ENCODE results near the gene NAPEPLD. TPM values are rescaled to one million over a fixed set of nuclear protein-coding genes. Genes with fewer than 3 reads are reported as not detected.
"Not testable (repeated sequence)": the region's sequence is repeated elsewhere in the genome, so short reads cannot be mapped to it uniquely, and the experiment has no call there.

The NAPEPLD gene
- total RNA-seq, 2 experiments from 2014 or later, result 13.5 to 15.4 TPM

DNA sequence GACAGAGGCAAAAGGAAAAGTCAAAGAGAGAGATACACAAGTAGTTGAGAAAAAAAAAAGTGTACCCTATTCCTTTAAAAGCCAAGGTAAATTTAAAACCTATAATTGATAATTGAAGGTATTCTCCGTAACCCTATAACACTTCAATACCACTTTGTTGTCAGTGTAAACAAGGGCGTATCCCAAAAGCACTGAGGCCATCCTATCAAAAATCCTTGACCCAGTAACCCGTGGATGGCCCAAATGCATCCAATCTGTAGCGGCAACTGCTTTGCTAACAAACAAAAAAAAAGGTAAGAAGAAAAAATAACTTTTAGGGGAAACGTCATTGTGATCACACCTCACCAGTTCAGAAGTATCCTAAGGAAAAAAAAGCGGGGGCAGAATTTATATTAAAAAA is 5.1 kb upstream of the NAPEPLD start:
- CTCF ChIA-PET (ENCODE audit: unreplicated experiment), result no interaction called here
- Histone ChIP-seq H3K27ac (ENCODE audit: low read depth, low read length, poor library complexity, severe bottlenecking) (no peak overlapping the region), H3K36me3 (ENCODE audit: insufficient read depth, low read length) (no peaks in the 10 kb centered on the region), H3K4me3 (ENCODE audit: low read depth, low read length, poor library complexity, severe bottlenecking) (no peak overlapping the region), H3K4me1 (ENCODE audit: insufficient read depth, low read length, poor library complexity, severe bottlenecking) (peaks cover 9% of the 10 kb centered on the region), H2AFZ (ENCODE audit: low read length) (no peak overlapping the region), H3K9me3 (ENCODE audit: low read length) (no peaks in the 10 kb centered on the region), H3K4me2 (ENCODE audit: low read length) (no peak overlapping the region), H3K79me2 (ENCODE audit: insufficient read depth, low read depth, low read length) (no peaks in the 10 kb centered on the region), H3K9me2 (ENCODE audit: insufficient read depth, low read length) (no peaks in the 10 kb centered on the region), H4K20me1 (ENCODE audit: insufficient read depth, low read length) (no peaks in the 10 kb centered on the region)
- no TSS peak for BruUV-seq (replicated peaks)
- no peak for TF ChIP-seq EZH2phosphoT487 (IDR thresholded peaks at IDR 0.05; ENCODE audit: borderline replicate concordance, low read depth, low read length)
- TF ChIP-seq, protein P1, sequence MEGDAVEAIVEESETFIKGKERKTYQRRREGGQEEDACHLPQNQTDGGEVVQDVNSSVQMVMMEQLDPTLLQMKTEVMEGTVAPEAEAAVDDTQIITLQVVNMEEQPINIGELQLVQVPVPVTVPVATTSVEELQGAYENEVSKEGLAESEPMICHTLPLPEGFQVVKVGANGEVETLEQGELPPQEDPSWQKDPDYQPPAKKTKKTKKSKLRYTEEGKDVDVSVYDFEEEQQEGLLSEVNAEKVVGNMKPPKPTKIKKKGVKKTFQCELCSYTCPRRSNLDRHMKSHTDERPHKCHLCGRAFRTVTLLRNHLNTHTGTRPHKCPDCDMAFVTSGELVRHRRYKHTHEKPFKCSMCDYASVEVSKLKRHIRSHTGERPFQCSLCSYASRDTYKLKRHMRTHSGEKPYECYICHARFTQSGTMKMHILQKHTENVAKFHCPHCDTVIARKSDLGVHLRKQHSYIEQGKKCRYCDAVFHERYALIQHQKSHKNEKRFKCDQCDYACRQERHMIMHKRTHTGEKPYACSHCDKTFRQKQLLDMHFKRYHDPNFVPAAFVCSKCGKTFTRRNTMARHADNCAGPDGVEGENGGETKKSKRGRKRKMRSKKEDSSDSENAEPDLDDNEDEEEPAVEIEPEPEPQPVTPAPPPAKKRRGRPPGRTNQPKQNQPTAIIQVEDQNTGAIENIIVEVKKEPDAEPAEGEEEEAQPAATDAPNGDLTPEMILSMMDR (conservative IDR thresholded peaks at IDR 0.05; ENCODE audit: low read length), result no peak
- POLR2A ChIA-PET, result no interaction called here
- no peak for DNase-seq (ENCODE audit: low spot score)
- intact Hi-C loops (cut with micrococcal nuclease; ENCODE audit: unreplicated experiment), result no loop called here

GRCh38 chr7:103152744-103153617 is 4.1 kb upstream of the NAPEPLD start:
- CTCF ChIA-PET (ENCODE audit: unreplicated experiment); H3K36me3 ChIP-seq (ENCODE audit: insufficient read depth, low read length); H3K4me2 ChIP-seq (ENCODE audit: low read length); DNase-seq (ENCODE audit: low spot score); intact Hi-C loops (cut with micrococcal nuclease; ENCODE audit: unreplicated experiment); H2AFZ ChIP-seq (ENCODE audit: low read length); H3K4me3 ChIP-seq (ENCODE audit: low read depth, low read length, poor library complexity, severe bottlenecking); H3K9me3 ChIP-seq (ENCODE audit: low read length); H3K9me2 ChIP-seq (ENCODE audit: insufficient read depth, low read length); H3K4me1 ChIP-seq (ENCODE audit: insufficient read depth, low read length, poor library complexity, severe bottlenecking); H3K79me2 ChIP-seq (ENCODE audit: insufficient read depth, low read depth, low read length); H3K27ac ChIP-seq (ENCODE audit: low read depth, low read length, poor library complexity, severe bottlenecking); H4K20me1 ChIP-seq (ENCODE audit: insufficient read depth, low read length); BruUV-seq (replicated peaks): not testable (repeated sequence)
- POLR2A ChIA-PET, result interaction anchor here (0.6 kb wide), 1 partner anchor 70 kb away, joined by 3 read pairs; no protein-coding TSS in a partner anchor

- POLR2A ChIA-PET, result interaction anchor here (0.7 kb wide), 1 partner anchor 50 kb away, joined by 3 read pairs; no protein-coding TSS in a partner anchor
- peaks cover 15% of the 10 kb centered on the region; the same call in 1 of the 2 replicates for H3K79me2 ChIP-seq (ENCODE audit: insufficient read depth, low read depth, low read length)
- CTCF ChIA-PET (ENCODE audit: unreplicated experiment); H3K4me3 ChIP-seq (ENCODE audit: low read depth, low read length, poor library complexity, severe bottlenecking); intact Hi-C loops (cut with micrococcal nuclease; ENCODE audit: unreplicated experiment); H3K9me3 ChIP-seq (ENCODE audit: low read length); H3K4me2 ChIP-seq (ENCODE audit: low read length); H3K9me2 ChIP-seq (ENCODE audit: insufficient read depth, low read length); H3K27ac ChIP-seq (ENCODE audit: low read depth, low read length, poor library complexity, severe bottlenecking); H3K36me3 ChIP-seq (ENCODE audit: insufficient read depth, low read length); H4K20me1 ChIP-seq (ENCODE audit: insufficient read depth, low read length); DNase-seq (ENCODE audit: low spot score); BruUV-seq (replicated peaks); H2AFZ ChIP-seq (ENCODE audit: low read length): not testable (repeated sequence)
- H3K4me1 ChIP-seq (ENCODE audit: insufficient read depth, low read length, poor library complexity, severe bottlenecking), result peaks cover 17% of the 10 kb centered on the region
These were observed 3.2 kb upstream of the NAPEPLD start for GRCh38 chr7:103151993-103152676.

Measured in OCI-LY7 (cell line).